Esophagus muscularis mucosa (tissue), 4 donors: ENCODE data around the gene ABCB8. TPM values are rescaled to one million over a fixed set of nuclear protein-coding genes. Genes with fewer than 3 reads are reported as not detected.
A peak's percentile ranks its signal among the peaks of the same experiment; 100 is the strongest.

ENCODE experiments used
- DNase-seq: peaks from one replicate; pipeline ENCODE4 v3.0.0-alpha.2; 2017; ENCODE audit errors: extremely low spot score
- H3K27ac ChIP-seq, 4 donors: fragments of 200-600 bp; sonication (generic); replicated peaks in 1 of 4; 1 replicate in 3 of 4; 2 replicates in 1 of 4; pipeline ENCODE4 v1.5.1; 2016 to 2019; ENCODE audit warnings: mild to moderate bottlenecking in 1 of 4
- H3K27me3 ChIP-seq, 4 donors: fragments of 200-600 bp; sonication (generic); one replicate each; pipeline versions ENCODE4 v1.5.1 to v1.6.0; 2016 to 2019
- H3K36me3 ChIP-seq, 4 donors: fragments of 200-600 bp; sonication (generic); one replicate each; pipeline ENCODE4 v1.5.1; 2016 to 2019
- H3K4me1 ChIP-seq, 4 donors: fragments of 200-600 bp; sonication (generic); one replicate each; pipeline ENCODE4 v1.5.1; 2016 to 2019
- H3K4me3 ChIP-seq, 4 donors: fragments of 200-600 bp; sonication (generic); 1 replicate in 2 of 4; 2 replicates in 2 of 4; pipeline ENCODE4 v1.5.1; 2016 to 2019; ENCODE audit warnings: mild to moderate bottlenecking in 4 of 4, moderate library complexity in 1 of 4
- H3K9me3 ChIP-seq, 4 donors: fragments of 200-600 bp; sonication (generic); 1 replicate in 3 of 4; 2 replicates in 1 of 4; pipeline ENCODE4 v1.5.1; 2016 to 2019
- EP300 ChIP-seq: sonication (generic); formaldehyde crosslinking; IDR thresholded peaks from one replicate; pipeline ENCODE4 v1.6.1; 2017; ENCODE audit warnings: antibody characterized with exemption
- POLR2A ChIP-seq: fragments of 450-650 bp; IDR thresholded peaks from one replicate; pipeline ENCODE4 v1.6.1; 2017; ENCODE audit warnings: antibody characterized with exemption, moderate library complexity, mild to moderate bottlenecking, low read depth
- POLR2AphosphoS5 ChIP-seq, 2 donors: sonication (generic); formaldehyde crosslinking; IDR thresholded peaks; one replicate each; pipeline ENCODE4 v1.6.1; 2017; ENCODE audit warnings: antibody characterized with exemption in 2 of 2
- whole genome bisulfite sequencing: methylation state at CpG from one replicate; pipeline ENCODE4 v1.1.5; 2018; 5-methylcytosine and 5-hydroxymethylcytosine counted together
- intact Hi-C: fragments of 100-400 bp; cut with DNase I; formaldehyde crosslinking; loops from one replicate; pipeline ENCODE4 v1.15.1; 2023
- total RNA-seq, 4 donors: library from RNA; depleted of rRNA; stranded (reverse); fragments of >200 nt; gene quantifications; one replicate each; pipeline versions ENCODE4 v1.1.0 to v1.2.1, GENCODE V29; 2016
- TF ChIP-seq, protein P1 (sequence below), 3 experiments: fragments of 200-600 bp in 2 of 3; fragments of 450-650 bp in 1 of 3; sonication (generic) in 2 of 3; IDR thresholded peaks; one replicate each; pipeline ENCODE4 v1.5.1; 2017 to 2019; ENCODE audit warnings: antibody characterized with exemption in 3 of 3, mild to moderate bottlenecking in 2 of 3, moderate library complexity in 1 of 3

The ABCB8 gene
- total RNA-seq, 4 donors from 2014 or later, result 13.1 to 25.3 (median 19.9) TPM

DNA sequence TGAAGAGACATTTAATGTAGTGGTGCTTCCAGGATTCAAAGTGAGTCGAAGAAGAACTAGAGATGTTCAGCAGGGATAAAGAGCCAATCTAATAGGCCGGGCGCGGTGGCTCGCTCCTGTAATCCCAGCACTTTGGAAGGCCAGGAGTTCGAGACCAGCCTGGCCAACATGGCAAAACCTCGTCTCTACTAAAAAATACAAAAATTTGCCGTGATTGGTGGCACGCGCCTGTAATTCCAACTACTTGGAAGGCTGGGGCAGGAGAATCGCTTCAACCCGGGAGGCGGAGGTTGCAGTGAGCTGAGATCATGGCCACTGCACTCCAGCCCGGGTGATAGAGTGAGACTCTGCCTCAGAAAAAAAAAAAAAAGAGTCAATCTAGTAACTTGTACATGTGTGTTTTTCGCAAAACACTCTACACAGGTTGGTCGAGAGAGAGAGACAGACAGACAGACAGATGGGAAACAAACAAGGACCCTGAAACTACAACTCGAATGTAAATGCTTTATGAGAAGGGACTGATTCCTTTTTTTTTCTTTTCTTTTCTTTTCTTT, 775 bp downstream of the ABCB8 start:
- Histone ChIP-seq H3K4me1 (peaks cover 7 to 27% (median 19%) of the 10 kb centered on the region in 4 donors), H3K4me3 (peak overlapping the region; percentile 69 to 91 (median 74)), H3K27ac (peak overlapping the region; percentile 80 to 88 (median 84)), H3K27me3 (no peaks in the 10 kb centered on the region), H3K36me3 (peaks cover 0 to 29% (median 7%) of the 10 kb centered on the region in 4 donors), H3K9me3 (no peaks in the 10 kb centered on the region)
- DNase-seq, result no peak
- intact Hi-C loops, result loop anchor here (5.0 kb wide), 2 partner anchors 33 to 83 kb away; no protein-coding TSS in a partner anchor
- TF ChIP-seq POLR2A (no peak), POLR2AphosphoS5 (IDR thresholded peaks at IDR 0.05) (no peak), EP300 (no peak)
- TF ChIP-seq, protein P1, sequence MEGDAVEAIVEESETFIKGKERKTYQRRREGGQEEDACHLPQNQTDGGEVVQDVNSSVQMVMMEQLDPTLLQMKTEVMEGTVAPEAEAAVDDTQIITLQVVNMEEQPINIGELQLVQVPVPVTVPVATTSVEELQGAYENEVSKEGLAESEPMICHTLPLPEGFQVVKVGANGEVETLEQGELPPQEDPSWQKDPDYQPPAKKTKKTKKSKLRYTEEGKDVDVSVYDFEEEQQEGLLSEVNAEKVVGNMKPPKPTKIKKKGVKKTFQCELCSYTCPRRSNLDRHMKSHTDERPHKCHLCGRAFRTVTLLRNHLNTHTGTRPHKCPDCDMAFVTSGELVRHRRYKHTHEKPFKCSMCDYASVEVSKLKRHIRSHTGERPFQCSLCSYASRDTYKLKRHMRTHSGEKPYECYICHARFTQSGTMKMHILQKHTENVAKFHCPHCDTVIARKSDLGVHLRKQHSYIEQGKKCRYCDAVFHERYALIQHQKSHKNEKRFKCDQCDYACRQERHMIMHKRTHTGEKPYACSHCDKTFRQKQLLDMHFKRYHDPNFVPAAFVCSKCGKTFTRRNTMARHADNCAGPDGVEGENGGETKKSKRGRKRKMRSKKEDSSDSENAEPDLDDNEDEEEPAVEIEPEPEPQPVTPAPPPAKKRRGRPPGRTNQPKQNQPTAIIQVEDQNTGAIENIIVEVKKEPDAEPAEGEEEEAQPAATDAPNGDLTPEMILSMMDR (IDR thresholded peaks at IDR 0.05), result no peak
- 63% methylated on average over 17 of the region's 17 CpGs for WGBS

DNA sequence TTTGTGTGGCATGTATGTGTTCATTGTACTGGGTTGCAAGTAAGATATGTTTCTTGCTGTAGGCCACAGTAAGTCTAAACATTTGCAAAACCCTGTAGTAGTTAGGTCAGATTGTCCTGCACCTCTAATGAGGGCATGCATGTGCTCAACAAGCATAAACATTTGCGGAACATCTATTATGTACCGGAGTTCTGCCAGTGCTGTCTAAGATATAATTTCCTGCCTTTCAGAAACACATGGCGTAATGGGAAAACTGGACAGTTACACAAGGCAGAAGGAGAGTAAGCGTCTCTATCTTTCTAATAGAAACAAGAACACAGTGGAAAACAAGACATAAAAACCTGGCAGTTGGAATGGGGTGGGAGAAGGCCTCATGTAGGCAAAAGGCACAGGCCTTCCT, 2.8 kb downstream of the ABCB8 start:
- DNase-seq, result no peak
- no peaks in the 10 kb centered on the region for H3K9me3 ChIP-seq
- 93% methylated on average over 4 of the region's 4 CpGs for WGBS
- no peak overlapping the region for H3K4me3 ChIP-seq
- H3K36me3 ChIP-seq, result peaks cover 12 to 49% (median 23%) of the 10 kb centered on the region in 4 donors
- no peak overlapping the region for H3K27ac ChIP-seq
- intact Hi-C loops, result no loop called here
- H3K27me3 ChIP-seq, result no peaks in the 10 kb centered on the region
- TF ChIP-seq POLR2AphosphoS5 (IDR thresholded peaks at IDR 0.05) (no peak), POLR2A (no peak), EP300 (no peak)
- TF ChIP-seq, protein P1 (IDR thresholded peaks at IDR 0.05), result no peak
- peaks cover 12 to 27% (median 19%) of the 10 kb centered on the region in 4 donors for H3K4me1 ChIP-seq

DNA sequence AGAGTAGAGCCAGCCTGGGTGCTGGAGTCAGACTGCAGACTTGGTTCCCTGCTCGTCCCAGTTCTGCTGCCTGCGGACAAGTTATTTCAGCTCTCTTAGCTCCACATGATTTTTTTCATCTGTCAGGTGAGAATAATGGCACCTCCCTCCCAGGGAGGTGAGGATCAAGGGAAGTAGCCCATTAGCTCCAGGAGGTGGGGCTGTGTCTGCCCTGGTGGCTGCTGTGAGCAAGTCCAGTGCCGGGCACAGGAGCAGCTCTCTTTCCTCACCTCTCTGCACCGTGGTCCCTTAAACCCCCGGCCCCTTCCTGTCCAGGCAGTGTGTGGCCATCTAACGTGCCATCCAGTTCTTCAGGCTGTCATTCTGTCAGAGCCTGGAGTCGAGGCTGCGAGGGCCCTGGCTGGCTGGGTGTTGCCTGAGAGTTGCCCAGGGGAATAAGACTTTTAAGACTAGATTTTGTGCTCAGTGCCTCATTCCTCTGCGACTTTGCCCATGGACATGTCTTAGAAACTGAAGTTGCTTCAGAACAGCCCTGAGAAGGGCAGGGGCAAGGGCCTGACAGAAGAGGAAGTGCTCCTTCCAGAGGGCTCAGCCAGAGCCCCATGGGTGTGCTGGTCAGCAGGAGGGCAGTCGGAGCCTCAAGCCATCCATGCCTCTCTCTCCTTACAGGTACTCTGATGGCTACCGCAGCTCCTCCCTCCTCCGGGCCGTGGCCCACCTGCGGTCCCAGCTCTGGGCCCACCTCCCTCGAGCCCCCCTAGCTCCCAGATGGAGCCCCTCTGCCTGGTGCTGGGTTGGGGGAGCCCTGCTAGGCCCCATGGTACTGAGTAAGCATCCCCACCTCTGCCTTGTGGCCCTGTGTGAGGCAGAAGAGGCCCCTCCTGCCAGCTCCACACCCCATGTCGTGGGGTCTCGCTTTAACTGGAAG, 5.0 kb downstream of the ABCB8 start:
- H3K27ac ChIP-seq, result no peak overlapping the region
- intact Hi-C loops, result no loop called here
- peaks cover 12 to 21% (median 14%) of the 10 kb centered on the region in 4 donors for H3K4me1 ChIP-seq
- DNase-seq, result no peak
- WGBS, result 83% methylated on average over 12 of the region's 17 CpGs
- no peaks in the 10 kb centered on the region for H3K9me3 ChIP-seq
- peaks cover 24 to 69% (median 40%) of the 10 kb centered on the region in 4 donors for H3K36me3 ChIP-seq
- H3K27me3 ChIP-seq, result no peaks in the 10 kb centered on the region
- H3K4me3 ChIP-seq, result no peak overlapping the region
- TF ChIP-seq POLR2AphosphoS5 (IDR thresholded peaks at IDR 0.05) (no peak), POLR2A (no peak)
- TF ChIP-seq, protein P1 (IDR thresholded peaks at IDR 0.05), result no peak

- Histone ChIP-seq H3K27ac (no peak overlapping the region), H3K27me3 (no peaks in the 10 kb centered on the region), H3K4me3 (no peak overlapping the region), H3K36me3 (peaks cover 24 to 69% (median 40%) of the 10 kb centered on the region in 4 donors), H3K4me1 (peaks cover 15 to 25% (median 17%) of the 10 kb centered on the region in 4 donors), H3K9me3 (no peaks in the 10 kb centered on the region)
- no peak for TF ChIP-seq EP300
- no peak for TF ChIP-seq POLR2A
- TF ChIP-seq, protein P1 (IDR thresholded peaks at IDR 0.05), result no peak
- TF ChIP-seq POLR2AphosphoS5 (IDR thresholded peaks at IDR 0.05), result no peak
- 95% methylated on average over 3 of the region's 5 CpGs for WGBS
- intact Hi-C loops, result no loop called here
- no peak for DNase-seq
Observed at GRCh38 chr7:151033864-151034249, 5.6 kb downstream of the ABCB8 start.
